RWPE1 (cell line): Measurements from ENCODE around the gene TGM3.

Experiments
- CTCF ChIA-PET: fragments of 350-600 bp; sonication (Branson Sonifier 250); formaldehyde crosslinking; extraction: SDS; loops from one replicate; lab custom pipeline; 2021; lab: Yijun Ruan, JAX
- POLR2A ChIA-PET: fragments of 400-600 bp; formaldehyde crosslinking; extraction: SDS; loops from one replicate; lab custom pipeline; 2020; ENCODE audit warnings: antibody characterized with exemption; ENCODE audit not compliant: low non-redundant PET; lab: Yijun Ruan, JAX
- DNase-seq: peaks from one replicate; pipeline ENCODE4 v3.0.0; 2012; ENCODE audit warnings: low spot score
- H3K27ac ChIP-seq: fragments of 450-650 bp; 2 replicates; pipeline ENCODE4 v1.5.1; 2017
- CTCF ChIP-seq: fragments of 450-650 bp; conservative IDR thresholded peaks from 2 replicates; pipeline ENCODE4 v1.5.1; 2017; ENCODE audit warnings: low read depth, mild to moderate bottlenecking

The TGM3 gene

DNA sequence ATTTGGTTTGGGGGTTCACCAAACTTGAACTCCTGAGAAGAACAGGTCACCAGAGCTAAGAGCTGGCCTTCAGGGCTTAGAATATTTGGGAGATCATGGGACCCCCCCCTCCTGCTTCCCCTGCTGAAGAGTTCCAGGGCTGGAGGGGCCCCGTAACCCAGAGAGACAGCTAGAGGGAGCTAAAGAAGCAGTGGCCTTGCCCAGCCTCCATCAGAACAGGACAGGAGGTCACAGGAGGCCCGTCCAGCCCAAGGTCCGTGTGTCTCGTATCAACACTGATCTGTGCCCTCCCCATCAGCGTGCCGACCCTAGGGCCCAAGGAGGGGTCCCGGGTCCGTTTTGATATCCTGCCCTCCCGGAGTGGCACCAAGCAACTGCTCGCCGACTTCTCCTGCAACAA lies 44.3 kb downstream of the TGM3 start:
- DNase-seq: no peak
- ChIA-PET CTCF (interaction anchor here (0.5 to 1.8 kb wide), 2 partner anchors 47 to 1163 kb away, joined by 4 to 6 read pairs; no protein-coding TSS in a partner anchor), POLR2A (no interaction called here)
- TF ChIP-seq CTCF: no peak
- no peak overlapping the region for H3K27ac ChIP-seq

DNA sequence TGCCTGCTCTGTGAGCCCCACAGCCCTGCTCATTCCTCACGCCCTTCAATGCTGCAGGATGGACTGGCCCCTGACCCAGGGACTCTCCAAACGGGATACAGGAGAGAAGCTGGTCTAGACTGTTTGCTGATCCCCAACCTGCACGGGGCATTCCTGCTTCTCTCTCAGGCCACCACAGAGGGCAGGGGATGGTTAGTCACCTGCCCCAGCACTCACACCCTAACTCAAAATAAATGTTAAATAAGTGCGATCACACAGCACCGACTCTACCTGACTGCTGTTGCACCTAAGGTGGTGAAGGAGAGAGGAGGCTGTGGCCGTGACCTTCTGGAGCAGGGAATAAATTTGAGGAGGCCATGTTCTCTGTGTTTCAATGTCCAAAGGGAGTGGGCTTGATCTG lies 45.0 kb downstream of the TGM3 start:
- no peak for DNase-seq
- POLR2A ChIA-PET: no interaction called here
- H3K27ac ChIP-seq: no peak overlapping the region
- no peak for TF ChIP-seq CTCF
- CTCF ChIA-PET: interaction anchor here (0.5 to 1.0 kb wide), 3 partner anchors 11 to 1163 kb away, joined by 3 to 4 read pairs (median 3); no protein-coding TSS in a partner anchor

GRCh38 chr20:2341336-2341735 lies 45.5 kb downstream of the TGM3 start:
- ChIA-PET POLR2A (no interaction called here), CTCF (interaction anchor here (1.0 kb wide), 1 partner anchor 10 kb away, joined by 3 read pairs; no protein-coding TSS in a partner anchor)
- no peak overlapping the region for H3K27ac ChIP-seq
- no peak for TF ChIP-seq CTCF
- no peak for DNase-seq

DNA sequence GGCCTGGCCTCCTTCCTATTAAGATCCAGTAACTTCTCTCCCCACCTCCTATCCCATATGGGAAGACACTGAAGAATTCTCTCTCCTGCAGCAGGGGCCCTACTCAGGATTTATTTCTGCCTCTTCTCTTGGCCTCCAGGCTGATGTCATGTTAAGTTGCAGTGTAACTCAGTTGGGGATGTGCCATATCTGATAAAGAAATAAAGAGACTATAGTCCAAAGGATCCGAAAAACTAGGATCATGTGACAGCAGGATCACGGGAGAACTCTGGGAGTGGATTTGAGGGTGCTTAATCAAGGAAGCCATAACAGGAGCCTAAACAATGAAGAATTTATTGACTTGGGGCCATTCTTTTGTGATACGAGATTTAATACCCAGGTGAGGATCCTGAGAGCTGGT lies 46.4 kb downstream of the TGM3 start:
- ChIA-PET POLR2A (no interaction called here), CTCF (no interaction called here)
- no peak overlapping the region for H3K27ac ChIP-seq

GRCh38 chr20:2346188-2346587 lies 50.4 kb downstream of the TGM3 start:
- ChIA-PET CTCF (no interaction called here), POLR2A (no interaction called here)
- no peak for TF ChIP-seq CTCF
- DNase-seq: no peak
- H3K27ac ChIP-seq: no peak overlapping the region

More for the DNA sequence above, 46.4 kb downstream of the TGM3 start:
- no peak for TF ChIP-seq CTCF
- DNase-seq: no peak

DNA sequence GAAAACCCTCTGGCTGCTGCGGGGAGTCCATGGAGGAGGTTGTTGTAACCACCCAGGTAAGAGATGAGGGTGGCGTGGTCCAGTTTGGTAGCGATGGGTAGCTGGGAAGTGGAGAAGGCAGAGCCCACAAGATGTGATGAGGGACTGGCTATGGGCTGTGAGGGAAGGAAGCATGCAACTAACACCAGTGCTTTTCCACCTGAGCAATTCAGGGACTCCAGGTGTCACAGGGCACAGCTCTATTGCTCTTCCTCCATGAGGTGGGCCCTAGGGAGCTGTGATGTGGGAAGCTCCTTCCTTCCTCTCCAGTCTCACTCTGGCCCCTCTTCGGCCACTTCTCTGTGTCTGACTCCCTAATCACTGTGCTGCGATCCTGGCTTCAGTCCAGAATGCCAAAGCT lies 52.5 kb downstream of the TGM3 start:
- no peak overlapping the region for H3K27ac ChIP-seq
- no peak for TF ChIP-seq CTCF
- ChIA-PET CTCF (no interaction called here), POLR2A (no interaction called here)
- no peak for DNase-seq
